ENCODE results near the gene PCNX3.
"Not testable (repeated sequence)": the region's sequence is repeated elsewhere in the genome, so short reads cannot be mapped to it uniquely, and the experiment has no call there.

The PCNX3 gene

DNA sequence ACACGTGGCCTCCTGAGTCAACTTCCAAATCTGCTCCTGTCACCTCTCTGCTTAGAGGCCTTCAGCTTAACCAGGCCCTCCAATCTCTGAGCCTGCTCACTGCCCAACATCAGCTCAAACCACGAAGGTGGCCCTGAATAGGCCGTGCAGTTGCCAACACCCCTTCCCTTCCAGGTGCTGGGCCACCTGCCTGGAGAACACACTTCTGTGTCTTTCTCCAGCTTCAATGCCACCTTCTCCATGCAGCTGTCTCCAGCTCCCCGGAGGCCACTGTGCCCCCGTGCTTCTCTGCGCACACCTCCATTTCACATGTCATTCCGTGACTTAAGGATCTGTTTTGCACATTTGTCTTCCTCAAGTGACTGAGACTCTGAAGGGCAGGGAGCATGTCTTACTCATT is 41.9 kb downstream of the PCNX3 start:
- TF ChIP-seq, protein P1, sequence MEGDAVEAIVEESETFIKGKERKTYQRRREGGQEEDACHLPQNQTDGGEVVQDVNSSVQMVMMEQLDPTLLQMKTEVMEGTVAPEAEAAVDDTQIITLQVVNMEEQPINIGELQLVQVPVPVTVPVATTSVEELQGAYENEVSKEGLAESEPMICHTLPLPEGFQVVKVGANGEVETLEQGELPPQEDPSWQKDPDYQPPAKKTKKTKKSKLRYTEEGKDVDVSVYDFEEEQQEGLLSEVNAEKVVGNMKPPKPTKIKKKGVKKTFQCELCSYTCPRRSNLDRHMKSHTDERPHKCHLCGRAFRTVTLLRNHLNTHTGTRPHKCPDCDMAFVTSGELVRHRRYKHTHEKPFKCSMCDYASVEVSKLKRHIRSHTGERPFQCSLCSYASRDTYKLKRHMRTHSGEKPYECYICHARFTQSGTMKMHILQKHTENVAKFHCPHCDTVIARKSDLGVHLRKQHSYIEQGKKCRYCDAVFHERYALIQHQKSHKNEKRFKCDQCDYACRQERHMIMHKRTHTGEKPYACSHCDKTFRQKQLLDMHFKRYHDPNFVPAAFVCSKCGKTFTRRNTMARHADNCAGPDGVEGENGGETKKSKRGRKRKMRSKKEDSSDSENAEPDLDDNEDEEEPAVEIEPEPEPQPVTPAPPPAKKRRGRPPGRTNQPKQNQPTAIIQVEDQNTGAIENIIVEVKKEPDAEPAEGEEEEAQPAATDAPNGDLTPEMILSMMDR (IDR thresholded peaks at IDR 0.05; ENCODE audit: insufficient read depth, low read depth, low read length, missing control alignments) = no peak
- no peak overlapping the region for H3K4me3 ChIP-seq (ENCODE audit: low read length)
- DNase-seq (ENCODE audit: low read depth) = no peak

DNA sequence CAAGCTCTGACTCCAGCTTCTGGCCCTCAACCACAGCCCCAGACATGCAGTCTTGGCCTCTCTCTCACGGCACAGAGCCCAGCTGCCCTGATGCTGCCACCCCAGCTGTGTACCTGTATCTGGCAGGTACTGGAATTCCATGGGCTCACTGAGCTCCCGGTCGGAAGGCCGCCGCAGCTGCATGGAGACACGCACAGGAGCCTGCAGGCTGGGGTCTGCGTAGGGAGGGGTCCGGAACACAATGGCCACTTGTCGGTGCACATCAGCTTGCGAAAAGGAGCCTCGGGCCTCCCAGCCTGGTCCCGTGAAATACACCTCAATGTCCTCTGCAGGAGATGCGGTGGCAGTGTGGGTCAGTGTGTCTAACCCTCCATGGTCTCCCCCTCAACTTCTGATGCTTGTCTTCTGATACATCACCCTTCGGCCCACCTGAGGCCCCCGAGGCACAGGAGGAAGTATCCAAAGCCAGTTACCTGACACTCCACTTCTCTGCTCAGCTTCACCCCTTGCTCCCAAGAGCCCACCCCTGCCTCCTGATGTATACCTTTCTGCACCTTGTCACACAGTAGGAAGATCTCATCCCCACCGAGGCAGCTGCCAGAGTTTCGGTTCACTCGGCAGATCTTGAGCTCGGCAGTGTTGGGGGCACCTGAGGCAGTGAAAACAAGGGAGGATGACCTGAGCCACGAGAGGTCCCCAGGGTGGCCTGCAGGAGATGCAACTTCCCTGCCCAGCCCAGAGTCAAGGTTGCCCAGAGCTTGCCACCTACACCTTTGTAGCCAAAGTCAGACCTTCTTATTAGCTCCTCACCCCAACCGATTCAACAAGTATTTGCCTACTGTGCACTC is 42.8 kb downstream of the PCNX3 start:
- no peak overlapping the region for H3K4me3 ChIP-seq (ENCODE audit: low read length)
- TF ChIP-seq, protein P1 (IDR thresholded peaks at IDR 0.05; ENCODE audit: insufficient read depth, low read depth, low read length, missing control alignments) = no peak
- DNase-seq (ENCODE audit: low read depth) = no peak

DNA sequence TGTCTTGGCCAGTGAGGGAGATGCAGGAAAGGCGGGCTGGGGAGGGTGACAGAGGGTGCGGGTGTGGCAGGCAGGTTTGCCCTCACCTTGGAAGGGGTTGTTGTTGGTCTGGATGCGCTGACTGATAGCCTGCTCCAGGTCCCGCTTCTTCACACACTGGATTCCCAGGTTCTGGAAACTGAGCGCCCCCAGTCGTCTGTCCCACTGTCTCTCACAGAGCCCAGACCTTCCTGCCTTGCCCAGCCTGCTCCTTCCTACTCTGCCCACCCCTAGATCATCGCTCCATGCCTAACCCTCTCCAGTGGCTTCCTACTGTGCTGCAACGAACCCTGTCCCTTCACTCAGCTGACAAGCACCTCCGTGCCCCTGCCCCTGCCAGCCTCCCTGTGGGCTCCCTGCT is 44.5 kb downstream of the PCNX3 start:
- DNase-seq (ENCODE audit: low read depth) = no peak
- TF ChIP-seq, protein P1 (IDR thresholded peaks at IDR 0.05; ENCODE audit: insufficient read depth, low read depth, low read length, missing control alignments) = no peak
- H3K4me3 ChIP-seq (ENCODE audit: low read length) = no peak overlapping the region

DNA sequence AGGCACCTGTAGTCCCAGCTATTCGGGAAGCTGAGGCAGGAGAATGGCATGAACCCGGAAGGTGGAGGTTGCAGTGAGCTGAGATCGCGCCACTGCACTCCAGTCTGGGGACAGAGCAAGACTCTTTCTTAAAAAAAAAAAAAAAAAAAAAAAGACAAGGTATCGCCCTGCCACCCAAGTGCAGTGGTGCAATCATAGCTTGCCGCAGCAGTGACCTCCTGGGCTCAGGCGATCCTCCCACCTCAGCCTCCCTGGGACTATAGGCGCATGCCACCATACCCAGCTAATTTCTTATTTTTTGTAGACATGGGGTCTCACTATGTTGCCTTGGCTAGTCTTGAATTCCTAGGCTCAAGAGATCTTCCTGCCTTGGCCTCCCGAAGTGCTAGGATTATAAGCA is 45.3 kb downstream of the PCNX3 start:
- DNase-seq (ENCODE audit: low read depth); H3K4me3 ChIP-seq (ENCODE audit: low read length): not testable (repeated sequence)

- TF ChIP-seq, protein P1 (IDR thresholded peaks at IDR 0.05; ENCODE audit: insufficient read depth, low read depth, low read length, missing control alignments) = no peak
- H3K4me3 ChIP-seq (ENCODE audit: low read length) = peak overlapping the region; percentile 99
- no peak for DNase-seq (ENCODE audit: low read depth)
Measured at GRCh38 chr11:65661599-65662246, 46.1 kb downstream of the PCNX3 start.

DNA sequence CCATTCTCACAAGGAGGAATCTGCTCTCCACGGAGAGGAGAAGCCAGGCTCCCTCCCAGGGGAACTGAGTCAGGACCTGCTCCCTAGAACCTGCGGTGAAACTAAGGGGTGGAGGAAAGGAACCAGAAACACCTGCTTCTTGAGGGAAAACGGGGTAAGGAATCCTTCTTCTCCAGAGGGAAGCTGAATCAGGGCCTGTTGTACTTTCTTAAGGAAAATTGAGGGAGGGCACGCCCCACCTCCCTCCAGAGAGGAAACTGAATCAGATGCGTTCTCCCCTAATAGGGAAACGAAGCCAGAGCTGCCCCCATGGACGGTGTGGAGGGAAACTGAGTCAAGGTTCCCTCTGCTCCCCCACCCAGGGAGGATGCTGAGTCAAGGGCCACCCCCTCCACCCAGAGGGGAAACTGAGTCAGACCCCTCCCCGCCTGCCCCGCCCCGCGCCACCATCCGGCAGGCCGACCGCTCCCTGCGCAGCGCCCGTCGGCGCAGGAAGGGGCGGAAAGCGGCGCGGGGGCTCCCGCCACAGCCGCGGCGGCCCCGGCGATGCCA is 46.7 kb downstream of the PCNX3 start:
- DNase-seq (ENCODE audit: low read depth) = no peak
- TF ChIP-seq, protein P1 (IDR thresholded peaks at IDR 0.05; ENCODE audit: insufficient read depth, low read depth, low read length, missing control alignments) = no peak
- peak overlapping the region; percentile 99 for H3K4me3 ChIP-seq (ENCODE audit: low read length)

- TF ChIP-seq, protein P1 (IDR thresholded peaks at IDR 0.05; ENCODE audit: insufficient read depth, low read depth, low read length, missing control alignments) = no peak
- H3K4me3 ChIP-seq (ENCODE audit: low read length) = peak within 1 kb of the TSS; percentile 99
- DNase-seq (ENCODE audit: low read depth) = peak; percentile 96
Measured at GRCh38 chr11:65662799-65663638, 47.4 kb downstream of the PCNX3 start, which contains the start of gene RELA. Gene RELA, minus strand, starts transcription at chr11:65662916. Its CDS starts 84 bp downstream, at chr11:65662832.
